ACC112 (cell line): Measurements from ENCODE around the gene IRAK1BP1.
"Not testable (repeated sequence)": the region's sequence is repeated elsewhere in the genome, so short reads cannot be mapped to it uniquely, and the experiment has no call there.

Experiments used
- H2AFZ ChIP-seq: fragments of 200-600 bp; sonication (generic); one replicate; pipeline ENCODE4 v1.6.0; 2017; ENCODE audit warnings: antibody characterized with exemption, low read length; ENCODE audit not compliant: unreplicated experiment
- H3K27ac ChIP-seq: fragments of 200-600 bp; sonication (generic); 2 replicates; pipeline ENCODE4 v1.5.1; 2014; ENCODE audit warnings: low read depth, mild to moderate bottlenecking, antibody characterized with exemption, low read length, moderate library complexity
- H3K27me3 ChIP-seq: fragments of 200-600 bp; sonication (generic); 2 replicates; pipeline ENCODE4 v1.6.1; 2014; ENCODE audit warnings: mild to moderate bottlenecking, antibody characterized with exemption, low read length, moderate library complexity, mixed read lengths; ENCODE audit not compliant: insufficient read depth
- H3K36me3 ChIP-seq: fragments of 200-600 bp; sonication (generic); 2 replicates; pipeline ENCODE4 v1.6.1; 2016; ENCODE audit warnings: mild to moderate bottlenecking, antibody characterized with exemption, low read length, moderate library complexity, mixed read lengths; ENCODE audit not compliant: insufficient read depth
- H3K4me1 ChIP-seq: fragments of 200-600 bp; sonication (generic); one replicate; pipeline ENCODE4 v1.6.1; 2016; ENCODE audit warnings: low read length, mixed read lengths; ENCODE audit not compliant: insufficient read depth, unreplicated experiment, control insufficient read depth
- H3K4me3 ChIP-seq: fragments of 200-600 bp; sonication (generic); 2 replicates; pipeline ENCODE4 v1.5.1; 2014; ENCODE audit warnings: mild to moderate bottlenecking, low read depth, low read length
- H3K79me2 ChIP-seq: fragments of 200-600 bp; sonication (generic); one replicate; pipeline ENCODE4 v1.6.0; 2016; ENCODE audit warnings: low read length; ENCODE audit not compliant: control insufficient read depth, unreplicated experiment, insufficient read depth

IRAK1BP1 gene

GRCh38 chr6:78921168-78921567 is 53.8 kb downstream of the IRAK1BP1 start:
- not testable (repeated sequence) for H3K36me3 ChIP-seq, H3K4me1 ChIP-seq, H2AFZ ChIP-seq, H3K27ac ChIP-seq, H3K27me3 ChIP-seq, H3K79me2 ChIP-seq, H3K4me3 ChIP-seq

GRCh38 chr6:78925317-78925716 is 58.0 kb downstream of the IRAK1BP1 start:
- Histone ChIP-seq H2AFZ (no peak overlapping the region), H3K4me3 (no peak overlapping the region), H3K27ac (no peak overlapping the region), H3K4me1 (no peaks in the 10 kb centered on the region), H3K79me2 (no peaks in the 10 kb centered on the region), H3K27me3 (no peaks in the 10 kb centered on the region), H3K36me3 (no peaks in the 10 kb centered on the region)

- Histone ChIP-seq H3K79me2 (no peaks in the 10 kb centered on the region), H3K4me3 (no peak overlapping the region), H3K27ac (no peak overlapping the region), H3K4me1 (no peaks in the 10 kb centered on the region), H3K27me3 (no peaks in the 10 kb centered on the region), H2AFZ (no peak overlapping the region), H3K36me3 (peaks cover 15% of the 10 kb centered on the region)
Measured at GRCh38 chr6:78935553-78935952, 68.2 kb downstream of the IRAK1BP1 start.

GRCh38 chr6:78936515-78936914 is 69.2 kb downstream of the IRAK1BP1 start:
- no peaks in the 10 kb centered on the region for H3K79me2 ChIP-seq
- peaks cover 20% of the 10 kb centered on the region for H3K36me3 ChIP-seq

GRCh38 chr6:78942446-78942845 is 75.1 kb downstream of the IRAK1BP1 start:
- Histone ChIP-seq H3K4me1 (peaks cover 2% of the 10 kb centered on the region), H3K79me2 (no peaks in the 10 kb centered on the region), H2AFZ (no peak overlapping the region), H3K4me3 (no peak overlapping the region), H3K27ac (no peak overlapping the region), H3K36me3 (peaks cover 59% of the 10 kb centered on the region), H3K27me3 (no peaks in the 10 kb centered on the region)

More at GRCh38 chr6:78936515-78936914, 69.2 kb downstream of the IRAK1BP1 start:
- H3K4me3 ChIP-seq = no peak overlapping the region
- H3K27me3 ChIP-seq = no peaks in the 10 kb centered on the region
- no peak overlapping the region for H2AFZ ChIP-seq
- H3K27ac ChIP-seq = no peak overlapping the region
- no peaks in the 10 kb centered on the region for H3K4me1 ChIP-seq

- peaks cover 77% of the 10 kb centered on the region for H3K36me3 ChIP-seq
- H3K79me2 ChIP-seq = no peaks in the 10 kb centered on the region
- H2AFZ ChIP-seq = no peak overlapping the region
- peaks cover 6% of the 10 kb centered on the region for H3K4me1 ChIP-seq
- no peaks in the 10 kb centered on the region for H3K27me3 ChIP-seq
- peak overlapping the region; percentile 42 for H3K4me3 ChIP-seq
- no peak overlapping the region for H3K27ac ChIP-seq
Measured at GRCh38 chr6:78947529-78947928, 80.2 kb downstream of the IRAK1BP1 start.

GRCh38 chr6:78947962-78948361 is 80.6 kb downstream of the IRAK1BP1 start:
- Histone ChIP-seq H3K36me3 (peaks cover 78% of the 10 kb centered on the region), H3K79me2 (no peaks in the 10 kb centered on the region), H3K27ac (no peak overlapping the region), H3K4me3 (peak overlapping the region; percentile 42), H3K27me3 (no peaks in the 10 kb centered on the region), H2AFZ (no peak overlapping the region), H3K4me1 (peaks cover 6% of the 10 kb centered on the region)

GRCh38 chr6:78948785-78949184 is 81.4 kb downstream of the IRAK1BP1 start:
- Histone ChIP-seq H3K79me2 (no peaks in the 10 kb centered on the region), H3K4me3 (no peak overlapping the region), H3K27ac (no peak overlapping the region), H2AFZ (no peak overlapping the region), H3K36me3 (peaks cover 80% of the 10 kb centered on the region), H3K4me1 (peaks cover 6% of the 10 kb centered on the region), H3K27me3 (no peaks in the 10 kb centered on the region)

GRCh38 chr6:78952362-78952761 is 85.0 kb downstream of the IRAK1BP1 start:
- no peak overlapping the region for H2AFZ ChIP-seq
- no peaks in the 10 kb centered on the region for H3K79me2 ChIP-seq
- H3K27me3 ChIP-seq = no peaks in the 10 kb centered on the region
- H3K36me3 ChIP-seq = peaks cover 61% of the 10 kb centered on the region
- peaks cover 5% of the 10 kb centered on the region for H3K4me1 ChIP-seq
- no peak overlapping the region for H3K27ac ChIP-seq
- H3K4me3 ChIP-seq = no peak overlapping the region
